ENCODE results near the gene TPK1. TPM values are rescaled to one million over a fixed set of nuclear protein-coding genes. Genes with fewer than 3 reads are reported as not detected.

TPK1 gene
- total RNA-seq, 3 donors from 2014 or later (not counting 1 experiment from before 2014, with no cell fraction given) = 20.9 to 28.6 (median 25.3) TPM

DNA sequence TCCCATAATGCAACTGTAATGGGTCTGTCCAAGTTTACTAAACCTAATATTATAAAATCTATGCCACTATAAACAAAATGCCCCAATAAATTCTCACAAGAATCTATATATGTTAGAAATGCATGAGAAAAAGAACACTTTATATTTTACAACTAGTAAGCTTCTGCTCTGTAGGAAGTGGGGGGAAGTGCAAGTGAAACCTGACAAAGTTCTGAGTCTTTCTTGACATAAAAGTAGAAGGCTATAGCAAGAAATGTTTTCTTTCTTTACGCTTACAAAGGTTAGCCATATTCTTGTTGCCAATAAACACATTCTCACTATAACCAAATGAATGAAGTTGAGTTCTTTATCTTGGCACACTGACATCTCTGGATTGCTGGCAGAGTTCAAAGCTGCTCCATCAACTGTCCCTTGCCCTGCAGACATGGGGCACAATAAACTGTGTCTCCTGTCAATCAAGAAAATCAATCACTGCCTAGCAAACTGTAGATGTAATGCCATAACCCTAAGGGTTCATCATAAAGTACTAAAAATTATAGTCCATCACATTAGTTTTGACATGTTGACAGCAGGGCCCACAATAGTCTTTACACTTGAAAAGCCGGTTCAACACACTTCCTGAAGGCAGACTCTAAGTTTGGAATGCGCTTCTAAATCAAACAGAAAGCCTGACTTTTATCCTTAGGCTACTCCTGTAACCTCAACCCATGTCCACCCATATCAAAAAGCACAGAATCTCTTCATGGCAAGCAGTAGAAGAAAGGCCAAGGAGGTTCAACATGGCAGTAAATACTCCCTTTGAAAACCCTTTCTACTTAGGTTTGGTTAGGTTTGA, 58.6 kb downstream of the TPK1 start:
- no peaks in the 10 kb centered on the region for H3K36me3 ChIP-seq (ENCODE audit: control insufficient read depth, insufficient read depth, low read length)
- Mint-ChIP-seq H3K36me3 (no peaks in the 10 kb centered on the region), H3K27ac (peak overlapping the region in 1 of 2 donors; percentile 29), H3K9me3 (no peaks in the 10 kb centered on the region), H3K27me3 (ENCODE audit: low read depth in 2 of 2) (no peaks in the 10 kb centered on the region), H3K4me3 (no peak overlapping the region), H3K4me1 (peaks cover 20 to 23% of the 10 kb centered on the region in 2 donors)
- no peak for DNase-seq
- no peaks in the 10 kb centered on the region for H3K4me1 ChIP-seq (ENCODE audit: control insufficient read depth, insufficient read depth, low read length)
- ATAC-seq = no peak
- no peak overlapping the region for H3K27ac ChIP-seq (ENCODE audit: low read length)
- no peak overlapping the region for H3K4me3 ChIP-seq (ENCODE audit: low read length)
- no peaks in the 10 kb centered on the region for H3K9me3 ChIP-seq (ENCODE audit: control insufficient read depth, insufficient read depth, low read length)
- WGBS (ENCODE audit: insufficient coverage) = 91% methylated on average over 3 of the region's 3 CpGs
- TF ChIP-seq, protein P1, sequence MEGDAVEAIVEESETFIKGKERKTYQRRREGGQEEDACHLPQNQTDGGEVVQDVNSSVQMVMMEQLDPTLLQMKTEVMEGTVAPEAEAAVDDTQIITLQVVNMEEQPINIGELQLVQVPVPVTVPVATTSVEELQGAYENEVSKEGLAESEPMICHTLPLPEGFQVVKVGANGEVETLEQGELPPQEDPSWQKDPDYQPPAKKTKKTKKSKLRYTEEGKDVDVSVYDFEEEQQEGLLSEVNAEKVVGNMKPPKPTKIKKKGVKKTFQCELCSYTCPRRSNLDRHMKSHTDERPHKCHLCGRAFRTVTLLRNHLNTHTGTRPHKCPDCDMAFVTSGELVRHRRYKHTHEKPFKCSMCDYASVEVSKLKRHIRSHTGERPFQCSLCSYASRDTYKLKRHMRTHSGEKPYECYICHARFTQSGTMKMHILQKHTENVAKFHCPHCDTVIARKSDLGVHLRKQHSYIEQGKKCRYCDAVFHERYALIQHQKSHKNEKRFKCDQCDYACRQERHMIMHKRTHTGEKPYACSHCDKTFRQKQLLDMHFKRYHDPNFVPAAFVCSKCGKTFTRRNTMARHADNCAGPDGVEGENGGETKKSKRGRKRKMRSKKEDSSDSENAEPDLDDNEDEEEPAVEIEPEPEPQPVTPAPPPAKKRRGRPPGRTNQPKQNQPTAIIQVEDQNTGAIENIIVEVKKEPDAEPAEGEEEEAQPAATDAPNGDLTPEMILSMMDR (IDR thresholded peaks at IDR 0.05) = no peak
- intact Hi-C loops (cut with micrococcal nuclease) = no loop called here
- no peaks in the 10 kb centered on the region for H3K27me3 ChIP-seq (ENCODE audit: control insufficient read depth, insufficient read depth, low read length)

DNA sequence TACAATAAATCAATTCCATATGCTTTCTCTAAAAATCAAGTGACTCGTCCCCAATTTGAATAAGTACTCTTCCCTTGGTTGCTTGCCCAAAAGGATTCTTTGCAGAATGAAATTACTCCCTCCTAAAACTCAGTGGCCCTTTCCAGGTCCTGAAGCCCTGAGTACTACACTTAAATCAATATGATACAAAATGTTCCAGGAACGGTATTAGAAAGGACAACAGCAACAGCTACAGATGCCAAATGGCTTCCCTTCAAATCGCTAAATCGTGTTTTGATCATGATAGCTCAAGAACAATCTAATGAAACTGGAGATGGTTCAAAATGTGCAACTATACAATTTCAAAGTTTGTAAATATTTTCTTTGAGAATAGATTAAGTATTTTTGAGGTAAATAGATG, 59.4 kb downstream of the TPK1 start:
- H3K9me3 Mint-ChIP-seq = no peaks in the 10 kb centered on the region
- intact Hi-C loops (cut with micrococcal nuclease) = no loop called here
- 95% methylated on average over 4 of the region's 4 CpGs for WGBS (ENCODE audit: insufficient coverage)
- H3K4me3 Mint-ChIP-seq = no peak overlapping the region
- ATAC-seq = no peak
- no peaks in the 10 kb centered on the region for H3K27me3 Mint-ChIP-seq (ENCODE audit: low read depth in 2 of 2)
- Histone ChIP-seq H3K27ac (ENCODE audit: low read length) (no peak overlapping the region), H3K4me1 (ENCODE audit: control insufficient read depth, insufficient read depth, low read length) (no peaks in the 10 kb centered on the region), H3K36me3 (ENCODE audit: control insufficient read depth, insufficient read depth, low read length) (no peaks in the 10 kb centered on the region), H3K4me3 (ENCODE audit: low read length) (no peak overlapping the region), H3K27me3 (ENCODE audit: control insufficient read depth, insufficient read depth, low read length) (no peaks in the 10 kb centered on the region), H3K9me3 (ENCODE audit: control insufficient read depth, insufficient read depth, low read length) (no peaks in the 10 kb centered on the region)
- TF ChIP-seq, protein P1 (IDR thresholded peaks at IDR 0.05) = no peak
- no peak overlapping the region for H3K27ac Mint-ChIP-seq
- H3K36me3 Mint-ChIP-seq = no peaks in the 10 kb centered on the region
- H3K4me1 Mint-ChIP-seq = peaks cover 22 to 25% of the 10 kb centered on the region in 2 donors
- no peak for DNase-seq

DNA sequence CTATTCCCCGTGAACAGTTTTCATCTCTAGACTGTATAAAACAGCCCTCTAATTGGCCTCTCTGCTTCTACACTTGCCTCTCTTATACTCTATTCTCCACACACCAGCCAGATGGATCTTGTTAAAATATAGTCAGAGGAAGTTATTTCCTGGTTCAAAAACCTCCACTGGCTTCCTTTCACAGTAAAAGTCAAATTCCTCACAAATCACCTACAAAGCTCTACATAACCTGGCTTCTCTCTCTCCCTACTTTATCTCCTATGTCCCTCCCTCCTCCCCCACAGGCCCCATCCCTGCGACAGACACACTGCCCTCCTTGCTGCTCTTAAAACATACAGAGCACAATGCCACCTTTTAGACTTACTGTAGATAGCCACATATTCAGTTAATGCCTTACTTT, 60.1 kb downstream of the TPK1 start:
- Histone ChIP-seq H3K9me3 (ENCODE audit: control insufficient read depth, insufficient read depth, low read length) (no peaks in the 10 kb centered on the region), H3K4me1 (ENCODE audit: control insufficient read depth, insufficient read depth, low read length) (no peaks in the 10 kb centered on the region), H3K27me3 (ENCODE audit: control insufficient read depth, insufficient read depth, low read length) (no peaks in the 10 kb centered on the region), H3K4me3 (ENCODE audit: low read length) (no peak overlapping the region), H3K27ac (ENCODE audit: low read length) (no peak overlapping the region), H3K36me3 (ENCODE audit: control insufficient read depth, insufficient read depth, low read length) (no peaks in the 10 kb centered on the region)
- TF ChIP-seq, protein P1 (IDR thresholded peaks at IDR 0.05) = no peak
- H3K27ac Mint-ChIP-seq = no peak overlapping the region
- no peak for ATAC-seq
- no peaks in the 10 kb centered on the region for H3K36me3 Mint-ChIP-seq
- H3K9me3 Mint-ChIP-seq = no peaks in the 10 kb centered on the region
- no peaks in the 10 kb centered on the region for H3K27me3 Mint-ChIP-seq (ENCODE audit: low read depth in 2 of 2)
- intact Hi-C loops (cut with micrococcal nuclease) = no loop called here
- no peak overlapping the region for H3K4me3 Mint-ChIP-seq
- peaks cover 26 to 28% of the 10 kb centered on the region in 2 donors for H3K4me1 Mint-ChIP-seq
- no peak for DNase-seq
- WGBS (ENCODE audit: insufficient coverage) = 78% methylated on average over 2 of the region's 2 CpGs
